ENCODE data around the gene PPP1R1B. TPM values are rescaled to one million over a fixed set of nuclear protein-coding genes. Genes with fewer than 3 reads are reported as not detected.

The PPP1R1B gene
- total RNA-seq, result not detected in 2 replicates

DNA sequence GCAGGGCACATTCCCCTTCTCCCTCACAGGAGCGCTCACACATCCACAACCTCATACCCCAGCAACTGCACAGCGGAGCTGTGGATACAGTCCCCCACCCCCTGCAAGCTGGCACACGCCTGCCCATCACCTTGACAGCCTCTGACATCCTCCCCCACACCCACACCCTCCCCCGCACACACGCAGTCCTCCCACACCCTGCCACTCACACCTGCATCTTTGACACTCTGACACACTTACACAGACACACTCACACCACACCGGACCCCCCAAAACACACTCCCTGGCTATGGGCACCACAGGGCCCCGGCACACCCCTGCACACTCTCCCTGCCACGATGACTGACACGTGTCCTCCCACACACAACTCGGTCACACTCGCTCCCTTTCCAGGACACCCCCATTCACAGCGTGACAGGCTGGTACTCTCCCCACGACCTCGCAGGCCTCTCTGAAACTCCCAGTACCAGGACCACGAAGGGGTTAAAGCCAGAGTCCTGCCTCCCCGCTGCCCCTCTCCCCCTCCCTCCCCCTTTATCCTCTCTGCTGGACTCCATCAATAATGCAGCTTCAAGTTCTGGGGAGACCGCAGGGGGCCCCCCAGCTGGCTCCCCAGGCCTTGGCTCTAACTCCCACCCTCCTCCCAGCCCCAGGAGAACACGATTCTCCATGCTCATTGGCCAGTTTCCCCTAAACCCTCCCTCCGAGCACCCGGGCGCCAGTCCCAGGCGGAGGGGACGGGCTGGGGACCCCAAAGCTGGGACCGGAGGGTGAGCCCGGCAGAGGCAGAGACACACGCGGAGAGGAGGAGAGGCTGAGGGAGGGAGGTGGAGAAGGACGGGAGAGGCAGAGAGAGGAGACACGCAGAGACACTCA lies at the start of gene PPP1R1B:
Gene PPP1R1B (plus strand): TSS at position 782 of the 876 bp plus-strand sequence. CDS start 441 bp downstream, outside the sequence.

GRCh38 chr17:39607851-39608130 lies 19.0 kb upstream of the PPP1R1B start, which contains the start of gene NEUROD2:
Gene NEUROD2 (minus strand): TSS chr17:39607920. CDS start chr17:39606599, 1,321 bp downstream.

DNA sequence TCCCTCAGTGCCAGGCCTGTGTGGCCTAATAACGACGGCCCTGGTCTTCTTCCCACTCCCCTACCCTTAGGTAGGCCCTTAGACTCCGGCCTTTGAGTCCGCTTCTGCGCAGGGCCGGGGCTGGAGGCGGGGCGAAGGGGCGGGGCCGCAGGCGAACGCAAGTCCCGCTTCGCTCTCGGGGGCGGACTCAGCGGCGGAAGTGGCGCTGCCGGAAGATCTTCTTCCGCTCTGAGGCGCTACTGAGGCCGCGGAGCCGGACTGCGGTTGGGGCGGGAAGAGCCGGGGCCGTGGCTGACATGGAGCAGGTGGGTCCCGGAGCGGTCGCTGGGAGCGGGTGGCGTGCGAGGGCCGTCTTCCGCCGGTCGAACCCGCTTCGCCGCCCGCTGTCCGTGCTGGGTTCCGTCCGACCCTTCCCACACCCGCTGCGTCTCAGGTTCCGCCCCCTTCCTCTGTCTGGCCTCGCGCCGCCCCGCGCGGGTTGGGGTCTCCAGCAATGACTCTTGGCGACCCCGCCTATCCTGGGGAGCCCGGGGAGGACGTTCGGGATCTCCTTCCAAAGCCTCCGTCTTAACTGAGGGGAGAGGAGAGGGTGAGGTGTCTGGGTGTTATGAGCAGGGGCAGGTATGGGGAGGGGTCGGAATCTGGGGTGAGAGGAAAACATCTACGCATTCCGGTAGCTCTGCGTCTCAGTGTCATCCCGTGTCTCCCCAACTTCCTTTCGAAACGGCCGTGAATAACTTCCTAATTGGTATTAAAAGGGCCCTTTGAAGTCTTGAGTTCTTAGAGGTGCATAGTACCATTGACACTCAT lies 10.4 kb downstream of the PPP1R1B start, which contains the start of gene STARD3:
Gene STARD3 (plus strand): TSS at position 218 of the 810 bp plus-strand sequence. CDS start 16,388 bp downstream, outside the sequence.

GRCh38 chr17:39664581-39665561 lies 38.1 kb downstream of the PPP1R1B start, which contains the start of gene TCAP:
Gene TCAP (plus strand): TSS chr17:39665349. CDS start chr17:39665360, 11 bp downstream.

GRCh38 chr17:39667945-39668924 lies 41.5 kb downstream of the PPP1R1B start, which contains the start of gene PNMT:
Gene PNMT (plus strand): TSS chr17:39668453. CDS start chr17:39668476, 23 bp downstream.

Other genes starting within 250 kb of the PPP1R1B start
- gene FBXL20, start 225.3 kb upstream of the PPP1R1B start, total RNA-seq, result 16.0 and 19.8 TPM in 2 replicates
- gene MED1, start 175.7 kb upstream of the PPP1R1B start, total RNA-seq, result 32.3 and 37.6 TPM in 2 replicates
- gene CDK12, start 165.5 kb upstream of the PPP1R1B start, total RNA-seq, result 49.3 and 51.2 TPM in 2 replicates
- gene NEUROD2, start 19.0 kb upstream of the PPP1R1B start, total RNA-seq, result not detected in 2 replicates
- 31.7 and 45.7 TPM in 2 replicates for gene STARD3, start 10.2 kb downstream of the PPP1R1B start, total RNA-seq
- gene TCAP, start 38.4 kb downstream of the PPP1R1B start, total RNA-seq, result 0.65 and 0.67 TPM in 2 replicates
- gene PNMT, start 41.5 kb downstream of the PPP1R1B start, total RNA-seq, result not detected in 2 replicates
- gene PGAP3, start 61.1 kb downstream of the PPP1R1B start, total RNA-seq, result 3.6 and 4.9 TPM in 2 replicates
- gene ERBB2, start 73.1 kb downstream of the PPP1R1B start, total RNA-seq, result 2.8 and 5.6 TPM in 2 replicates
- 19.9 and 20.3 TPM in 2 replicates for gene MIEN1, start 103.6 kb downstream of the PPP1R1B start, total RNA-seq
- gene GRB7, start 111.0 kb downstream of the PPP1R1B start, total RNA-seq, result not detected in 2 replicates
- not detected in 2 replicates for gene IKZF3, start 237.4 kb downstream of the PPP1R1B start, total RNA-seq
- gene ZPBP2, start 241.2 kb downstream of the PPP1R1B start, total RNA-seq, result not detected in 2 replicates